PFSK-1 (cell line): ENCODE measurements around the gene NTN1.

Experiments used
- FOXP2 ChIP-seq: optimal IDR thresholded peaks from 2 replicates; pipeline ENCODE3; 2011; ENCODE audit warnings: borderline replicate concordance, control low read depth, inconsistent platforms; ENCODE audit not compliant: insufficient read depth; ENCODE audit errors: extremely low read length, extremely low read depth
- POLR2AphosphoS5 ChIP-seq: IDR thresholded peaks from 2 replicates; pipeline ENCODE4 v1.6.1; 2012; ENCODE audit warnings: low read depth, mild to moderate bottlenecking, control low read depth, low read length, moderate library complexity
- SIN3A ChIP-seq: IDR thresholded peaks from 2 replicates; pipeline ENCODE4 v1.6.1; 2012; ENCODE audit warnings: mild to moderate bottlenecking, low read length, moderate library complexity, borderline replicate concordance; ENCODE audit not compliant: insufficient read depth
- TAF1 ChIP-seq: IDR thresholded peaks from 2 replicates; pipeline ENCODE4 v1.6.1; 2012; ENCODE audit warnings: low read length, control low read depth, borderline replicate concordance; ENCODE audit not compliant: insufficient read depth
- TF ChIP-seq, protein P1 (sequence below), 2 experiments: IDR thresholded peaks; 2 replicates each; pipeline versions ENCODE4 v1.6.1 to v1.8.0; 2011 to 2012; ENCODE audit warnings: low read depth in 2 of 2, low read length in 2 of 2, control low read depth in 1 of 2, inconsistent platforms in 1 of 2, mild to moderate bottlenecking in 1 of 2, moderate library complexity in 1 of 2; ENCODE audit not compliant: insufficient read depth in 1 of 2

Gene NTN1

DNA sequence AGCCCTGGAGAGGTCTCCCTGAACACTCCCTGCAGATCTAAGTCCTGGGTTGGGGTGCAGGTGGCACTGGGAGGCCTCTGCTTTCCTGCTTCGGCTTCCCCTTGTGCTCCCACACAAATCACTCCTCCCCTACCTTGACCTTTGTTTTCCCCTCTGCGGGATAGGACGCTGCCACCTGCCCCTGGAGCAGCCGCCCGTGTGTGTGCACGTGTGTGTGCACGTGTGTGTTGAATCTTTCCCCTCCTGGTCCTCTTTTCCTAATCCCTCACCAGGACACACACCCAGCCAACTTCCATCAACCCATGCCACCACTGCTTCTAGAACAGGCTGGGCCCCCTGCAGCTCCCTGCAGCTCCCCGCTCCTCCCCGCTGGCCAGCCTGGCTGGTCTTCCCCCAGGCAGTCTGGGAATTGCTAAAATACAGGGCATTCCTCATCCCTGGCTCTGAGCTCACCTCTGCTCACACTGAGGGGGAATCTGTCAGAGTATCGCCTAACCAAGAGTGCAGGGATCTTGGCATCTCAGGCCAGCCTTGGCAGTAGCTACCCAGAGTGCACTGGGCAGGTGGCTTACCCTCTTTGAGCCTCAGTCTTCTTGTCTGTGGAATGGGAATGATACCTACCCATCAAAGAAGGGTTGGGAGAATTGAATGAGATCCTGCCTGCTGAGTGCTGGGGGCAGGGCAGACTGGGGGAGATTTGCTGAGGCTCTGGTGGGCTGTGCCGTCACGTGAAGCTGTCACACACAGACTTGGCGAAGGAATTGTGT lies 198.5 kb downstream of the NTN1 start:
- TF ChIP-seq, protein P1, sequence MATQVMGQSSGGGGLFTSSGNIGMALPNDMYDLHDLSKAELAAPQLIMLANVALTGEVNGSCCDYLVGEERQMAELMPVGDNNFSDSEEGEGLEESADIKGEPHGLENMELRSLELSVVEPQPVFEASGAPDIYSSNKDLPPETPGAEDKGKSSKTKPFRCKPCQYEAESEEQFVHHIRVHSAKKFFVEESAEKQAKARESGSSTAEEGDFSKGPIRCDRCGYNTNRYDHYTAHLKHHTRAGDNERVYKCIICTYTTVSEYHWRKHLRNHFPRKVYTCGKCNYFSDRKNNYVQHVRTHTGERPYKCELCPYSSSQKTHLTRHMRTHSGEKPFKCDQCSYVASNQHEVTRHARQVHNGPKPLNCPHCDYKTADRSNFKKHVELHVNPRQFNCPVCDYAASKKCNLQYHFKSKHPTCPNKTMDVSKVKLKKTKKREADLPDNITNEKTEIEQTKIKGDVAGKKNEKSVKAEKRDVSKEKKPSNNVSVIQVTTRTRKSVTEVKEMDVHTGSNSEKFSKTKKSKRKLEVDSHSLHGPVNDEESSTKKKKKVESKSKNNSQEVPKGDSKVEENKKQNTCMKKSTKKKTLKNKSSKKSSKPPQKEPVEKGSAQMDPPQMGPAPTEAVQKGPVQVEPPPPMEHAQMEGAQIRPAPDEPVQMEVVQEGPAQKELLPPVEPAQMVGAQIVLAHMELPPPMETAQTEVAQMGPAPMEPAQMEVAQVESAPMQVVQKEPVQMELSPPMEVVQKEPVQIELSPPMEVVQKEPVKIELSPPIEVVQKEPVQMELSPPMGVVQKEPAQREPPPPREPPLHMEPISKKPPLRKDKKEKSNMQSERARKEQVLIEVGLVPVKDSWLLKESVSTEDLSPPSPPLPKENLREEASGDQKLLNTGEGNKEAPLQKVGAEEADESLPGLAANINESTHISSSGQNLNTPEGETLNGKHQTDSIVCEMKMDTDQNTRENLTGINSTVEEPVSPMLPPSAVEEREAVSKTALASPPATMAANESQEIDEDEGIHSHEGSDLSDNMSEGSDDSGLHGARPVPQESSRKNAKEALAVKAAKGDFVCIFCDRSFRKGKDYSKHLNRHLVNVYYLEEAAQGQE (IDR thresholded peaks at IDR 0.05; ENCODE audit: insufficient read depth in 1 of 2, low read depth in 2 of 2, low read length in 2 of 2) = no peak
- no peak for TF ChIP-seq TAF1
- TF ChIP-seq FOXP2 = no peak
- no peak for TF ChIP-seq POLR2AphosphoS5
- TF ChIP-seq SIN3A = no peak

- TF ChIP-seq POLR2AphosphoS5 (no peak), TAF1 (no peak), SIN3A (no peak), FOXP2 (no peak)
- TF ChIP-seq, protein P1 (IDR thresholded peaks at IDR 0.05; ENCODE audit: insufficient read depth in 1 of 2, low read depth in 2 of 2, low read length in 2 of 2) = no peak
Measured at GRCh38 chr17:9220398-9221146, 199.3 kb downstream of the NTN1 start.

DNA sequence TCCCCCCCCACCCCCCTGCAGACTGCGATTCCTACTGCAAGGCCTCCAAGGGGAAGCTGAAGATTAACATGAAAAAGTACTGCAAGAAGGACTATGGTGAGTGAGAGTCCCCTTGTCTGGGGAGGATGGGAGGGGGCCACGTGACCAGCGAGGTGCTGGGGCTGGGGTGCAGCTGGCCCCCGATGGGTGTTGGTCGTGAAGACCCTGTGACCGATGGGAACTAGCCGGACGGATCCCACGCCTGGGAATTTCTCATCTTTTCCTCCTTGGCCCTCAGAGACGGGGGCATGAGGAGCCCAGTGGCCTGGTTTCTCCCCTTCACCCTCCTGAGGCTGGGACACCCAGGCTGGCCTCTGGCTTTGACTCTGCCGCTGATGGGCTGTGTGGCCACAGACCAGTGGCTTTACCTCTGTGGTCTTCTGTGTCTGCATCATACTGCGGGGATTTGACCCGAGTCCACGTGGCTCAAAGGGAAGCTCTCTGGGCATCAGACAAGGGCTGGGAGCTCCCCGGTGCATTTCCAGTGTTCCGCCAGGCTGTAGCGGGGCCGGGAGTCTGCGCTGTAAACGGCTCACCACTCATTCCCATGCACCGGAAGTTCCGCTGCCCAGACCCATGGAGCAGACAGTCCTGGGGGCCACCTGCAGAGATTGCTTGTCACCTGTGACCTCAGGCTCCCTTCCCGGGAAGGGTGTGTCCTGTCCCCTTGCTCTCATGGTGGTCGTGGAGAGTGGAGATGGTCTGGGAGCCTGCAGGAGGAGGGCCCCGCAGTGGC lies 200.0 kb downstream of the NTN1 start:
- TF ChIP-seq TAF1 (no peak), SIN3A (no peak), FOXP2 (no peak), POLR2AphosphoS5 (no peak)
- TF ChIP-seq, protein P1 (IDR thresholded peaks at IDR 0.05; ENCODE audit: insufficient read depth in 1 of 2, low read depth in 2 of 2, low read length in 2 of 2) = no peak

GRCh38 chr17:9221922-9222180 lies 200.5 kb downstream of the NTN1 start:
- TF ChIP-seq FOXP2 = no peak
- no peak for TF ChIP-seq SIN3A
- no peak for TF ChIP-seq TAF1
- no peak for TF ChIP-seq POLR2AphosphoS5
- TF ChIP-seq, protein P1 (IDR thresholded peaks at IDR 0.05; ENCODE audit: insufficient read depth in 1 of 2, low read depth in 2 of 2, low read length in 2 of 2) = no peak
